Lung (tissue), 12 donors: ENCODE results near the gene DCAF8L2. TPM values are rescaled to one million over a fixed set of nuclear protein-coding genes. Genes with fewer than 3 reads are reported as not detected.

Experiments
- ATAC-seq: fragments of 200-7000 bp; cut with Tn5 transposase; one replicate; pipeline ENCODE4 v1.9.1; 2020; ENCODE audit warnings: moderate number of reproducible peaks; ENCODE audit not compliant: insufficient read depth, low FRiP score
- DNase-seq, 3 donors: peaks; one replicate each; pipeline ENCODE4 v3.0.0-alpha.2; 2013 to 2017
- H3K27ac ChIP-seq, 2 donors: one replicate each; pipeline ENCODE4 v1.5.1; 2013; ENCODE audit warnings: mild to moderate bottlenecking in 2 of 2, moderate library complexity in 2 of 2, control low read depth in 1 of 2, inconsistent platforms in 1 of 2, low read depth in 1 of 2, low read length in 1 of 2
- H3K27me3 ChIP-seq, 3 donors: one replicate each; pipeline ENCODE4 v1.5.1; 2013; ENCODE audit warnings: low read length in 2 of 3; ENCODE audit not compliant: control insufficient read depth in 3 of 3, insufficient read depth in 3 of 3
- H3K36me3 ChIP-seq, 4 donors: one replicate each; pipeline ENCODE4 v1.5.1; 2013; ENCODE audit warnings: low read length in 4 of 4, mild to moderate bottlenecking in 1 of 4, moderate library complexity in 1 of 4; ENCODE audit not compliant: control insufficient read depth in 4 of 4, insufficient read depth in 4 of 4
- H3K4me1 ChIP-seq, 5 donors: one replicate each; pipeline ENCODE4 v1.5.1; 2013; ENCODE audit warnings: low read length in 5 of 5, mild to moderate bottlenecking in 2 of 5, moderate library complexity in 1 of 5; ENCODE audit not compliant: control insufficient read depth in 5 of 5, insufficient read depth in 5 of 5
- H3K4me3 ChIP-seq: one replicate; pipeline ENCODE4 v1.5.1; 2013; ENCODE audit warnings: mild to moderate bottlenecking, control low read depth, moderate library complexity
- H3K9ac ChIP-seq, 2 donors: one replicate each; pipeline ENCODE4 v1.5.1; 2013; ENCODE audit warnings: low read length in 2 of 2, control low read depth in 1 of 2; ENCODE audit not compliant: insufficient read depth in 1 of 2
- H3K9me3 ChIP-seq, 4 donors: one replicate each; pipeline ENCODE4 v1.5.1; 2013; ENCODE audit warnings: low read length in 3 of 4, mild to moderate bottlenecking in 1 of 4, moderate library complexity in 1 of 4; ENCODE audit not compliant: control insufficient read depth in 4 of 4, insufficient read depth in 3 of 4
- CTCF ChIP-seq: IDR thresholded peaks from 2 replicates; pipeline ENCODE4 v1.5.1; 2012; ENCODE audit warnings: mild to moderate bottlenecking; ENCODE audit errors: control extremely low read depth, extremely low read depth
- WGBS, 2 donors: extraction: QIAGEN DNeasy Blood & Tissue Kit; methylation state at CpG; one replicate each; pipeline ENCODE4 v1.1.7; 2013; 5-methylcytosine and 5-hydroxymethylcytosine counted together
- polyA plus RNA-seq, 2 donors: library from polyadenylated mRNA; stranded (reverse); fragments of 200-250 nt; gene quantifications; one replicate each; pipeline ENCODE4 v1.2.1, GENCODE V29; 2013
- total RNA-seq, 2 donors: library from RNA; depleted of rRNA in 1 of 2; stranded (reverse); fragments of >200 nt in 1 of 2; gene quantifications; one replicate each; pipeline ENCODE4 v1.2.1, GENCODE V29; 2014 to 2021
- donor health status: control.
- donor health status: control.
- donor health status: Bipolar disorder and iron deficiency.
- donor health status: healthy.
- donor health status: DM: yes; HTN: yes; CAD: no.

Gene DCAF8L2
- total and polyA plus RNA-seq, 4 donors, result not detected

GRCh38 chrX:27767387-27767786 lies 177.2 kb downstream of the DCAF8L2 start:
- no peak overlapping the region for H3K4me3 ChIP-seq
- no peaks in the 10 kb centered on the region for H3K4me1 ChIP-seq
- H3K9me3 ChIP-seq, result peaks cover 0 to 2% (median 0%) of the 10 kb centered on the region in 4 donors
- no peak for TF ChIP-seq CTCF
- no peak overlapping the region for H3K9ac ChIP-seq
- DNase-seq (no peak), ATAC-seq (no peak)
- no peaks in the 10 kb centered on the region for H3K27me3 ChIP-seq
- H3K27ac ChIP-seq, result no peak overlapping the region
- H3K36me3 ChIP-seq, result no peaks in the 10 kb centered on the region

- DNase-seq, result no peak
- 68 to 85% methylated on average over 2 of the region's 2 CpGs for WGBS, 2 donors
- ATAC-seq, result no peak
- H3K27me3 ChIP-seq, result peaks cover 0 to 5% (median 0%) of the 10 kb centered on the region in 3 donors
- TF ChIP-seq CTCF, result no peak
- no peak overlapping the region for H3K27ac ChIP-seq
- H3K9me3 ChIP-seq, result no peaks in the 10 kb centered on the region
- H3K36me3 ChIP-seq, result no peaks in the 10 kb centered on the region
- H3K9ac ChIP-seq, result no peak overlapping the region
- H3K4me3 ChIP-seq, result no peak overlapping the region
- no peaks in the 10 kb centered on the region for H3K4me1 ChIP-seq
These were observed 185.8 kb downstream of the DCAF8L2 start for GRCh38 chrX:27775984-27776383.

GRCh38 chrX:27796640-27797257 lies 206.6 kb downstream of the DCAF8L2 start:
- WGBS, 2 donors, result 48 to 68% methylated on average over 6 of the region's 6 CpGs
- Histone ChIP-seq H3K27ac (no peak overlapping the region), H3K9me3 (no peaks in the 10 kb centered on the region), H3K4me1 (no peaks in the 10 kb centered on the region), H3K27me3 (peaks cover 0 to 2% (median 0%) of the 10 kb centered on the region in 3 donors), H3K36me3 (no peaks in the 10 kb centered on the region), H3K9ac (no peak overlapping the region), H3K4me3 (no peak overlapping the region)
- ATAC-seq, result peak; percentile 41
- DNase-seq, result peak in 2 of 3 donors; percentile 2 to 10
- no peak for TF ChIP-seq CTCF

GRCh38 chrX:27797575-27797974 lies 207.4 kb downstream of the DCAF8L2 start:
- no peak for TF ChIP-seq CTCF
- DNase-seq, result peak in 2 of 3 donors; percentile 3
- H3K27ac ChIP-seq, result no peak overlapping the region
- no peak for ATAC-seq
- H3K4me3 ChIP-seq, result no peak overlapping the region
- H3K27me3 ChIP-seq, result peaks cover 0 to 2% (median 0%) of the 10 kb centered on the region in 3 donors
- H3K9ac ChIP-seq, result no peak overlapping the region
- 21 to 58% methylated on average over 1 of the region's 1 CpG for WGBS, 2 donors
- no peaks in the 10 kb centered on the region for H3K4me1 ChIP-seq
- no peaks in the 10 kb centered on the region for H3K9me3 ChIP-seq
- no peaks in the 10 kb centered on the region for H3K36me3 ChIP-seq
